Right lobe of liver (tissue), 6 donors: ENCODE measurements around the gene AFG1L. TPM values are rescaled to one million over a fixed set of nuclear protein-coding genes. Genes with fewer than 3 reads are reported as not detected.

ENCODE experiments used
- ATAC-seq, 4 donors: fragments of 200-7000 bp; cut with Tn5 transposase; one replicate each; pipeline ENCODE4 v1.9.1; 2020; ENCODE audit warnings: mild to moderate bottlenecking in 4 of 4, moderate library complexity in 4 of 4
- DNase-seq, 3 donors: peaks; one replicate each; pipeline ENCODE4 v3.0.0-alpha.2; 2020
- H3K27ac ChIP-seq, 3 donors: fragments of 200-600 bp; one replicate each; pipeline ENCODE4 v1.8.0; 2022
- H3K27me3 ChIP-seq, 2 donors: fragments of 200-600 bp; one replicate each; pipeline ENCODE4 v1.8.0; 2022
- H3K36me3 ChIP-seq, 4 donors: fragments of 200-600 bp; sonication (generic) in 1 of 4; one replicate each; pipeline versions ENCODE4 v1.5.1 to v1.8.0; 2017 to 2022; ENCODE audit warnings: control low read depth in 1 of 4
- H3K4me1 ChIP-seq, 4 donors: fragments of 200-600 bp; sonication (generic) in 1 of 4; one replicate each; pipeline versions ENCODE4 v1.5.1 to v1.8.0; 2017 to 2022; ENCODE audit warnings: control low read depth in 1 of 4
- H3K4me3 ChIP-seq, 3 donors: fragments of 200-600 bp; one replicate each; pipeline ENCODE4 v1.8.0; 2022
- H3K9me3 ChIP-seq, 4 donors: fragments of 200-600 bp; sonication (generic) in 1 of 4; one replicate each; pipeline versions ENCODE4 v1.5.1 to v1.8.0; 2017 to 2022; ENCODE audit warnings: control low read depth in 1 of 4
- CTCF ChIP-seq, 4 donors: fragments of 200-600 bp in 3 of 4; fragments of 450-650 bp in 1 of 4; IDR thresholded peaks; one replicate each; pipeline versions ENCODE4 v1.5.1 to v1.8.0; 2016 to 2022; ENCODE audit warnings: antibody characterized with exemption in 4 of 4, mild to moderate bottlenecking in 2 of 4
- POLR2A ChIP-seq: fragments of 450-650 bp; IDR thresholded peaks from one replicate; pipeline ENCODE4 v1.6.1; 2017; ENCODE audit warnings: antibody characterized with exemption, mild to moderate bottlenecking
- WGBS: methylation state at CpG from one replicate; pipeline ENCODE4 v1.1.6; 2018; ENCODE audit warnings: low coverage, low lambda C conversion rate; ENCODE audit not compliant: insufficient coverage; ENCODE audit errors: missing lambda C conversion rate; 5-methylcytosine and 5-hydroxymethylcytosine counted together
- intact Hi-C, 2 donors: fragments of 100-400 bp; cut with DNase I; formaldehyde crosslinking; loops; one replicate each; pipeline versions ENCODE4 v1.11.2 to v1.14.1; 2022
- total RNA-seq, 6 experiments: library from RNA; depleted of rRNA in 2 of 6; stranded (reverse); fragments of >200 nt in 2 of 6; fragmentation: NEBNext Ultra II Directional in 3 of 6; extraction: Animal tissue kit (Norgen Biotek cat#: 25700) in 3 of 6; gene quantifications; one replicate each; pipeline versions ENCODE4 v1.1.0 to v1.2.4, GENCODE V29; 2016 to 2023
- donor health status: DM: no; HTN: yes; CAD: no.
- donor health status: DM: no; HTN: no; CAD: no.
- donor health status: DM: no; HTN: no; CAD: no.
- donor health status: DM: no; HTN: yes; CAD: no.
- donor health status: DM: no; HTN: yes; CAD: no.

AFG1L gene
- total RNA-seq, 6 experiments from 2014 or later, result 1.5 to 5.6 (median 4.6) TPM

DNA sequence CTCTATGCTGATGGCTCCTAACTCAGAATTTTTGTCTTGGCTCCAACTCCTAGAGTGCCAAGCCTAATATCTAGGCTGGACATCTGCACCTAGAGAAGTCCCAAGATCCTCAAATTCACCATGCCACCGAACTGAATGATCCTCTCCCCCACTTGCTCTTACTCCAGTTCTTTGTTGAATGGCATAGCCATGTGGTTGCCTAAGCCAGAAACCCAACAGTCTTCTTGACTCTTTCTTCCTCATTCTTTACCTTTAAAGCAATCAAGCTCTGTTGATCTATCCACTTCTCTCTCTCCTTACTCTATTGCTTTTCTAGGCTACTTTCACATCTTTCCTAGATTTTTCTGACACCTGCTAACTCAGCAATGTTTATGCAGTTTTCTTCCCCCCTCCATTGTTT lies 139.4 kb downstream of the AFG1L start:
- intact Hi-C loops, result no loop called here
- TF ChIP-seq CTCF (IDR thresholded peaks at IDR 0.05) (no peak), POLR2A (no peak)

DNA sequence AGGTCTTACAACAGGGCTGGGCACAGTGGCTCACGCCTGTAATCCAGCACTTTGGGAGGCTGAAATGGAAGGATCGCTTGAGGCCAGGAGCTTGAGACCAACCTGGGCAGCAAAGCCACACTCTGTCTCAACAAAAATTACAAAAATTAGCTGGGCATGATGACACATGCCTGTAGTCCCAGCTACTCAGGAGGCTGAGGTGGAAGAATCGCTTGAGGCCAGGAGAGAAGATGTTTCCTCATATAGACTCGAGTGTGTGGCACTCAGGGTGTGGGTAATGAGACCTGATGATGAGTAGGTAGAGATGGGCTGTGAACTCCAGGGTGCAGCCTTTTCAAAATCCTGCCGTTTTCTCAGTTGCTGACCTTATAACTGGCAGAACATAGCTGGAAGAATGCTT lies 140.5 kb downstream of the AFG1L start:
- Histone ChIP-seq H3K27ac (no peak overlapping the region), H3K36me3 (no peaks in the 10 kb centered on the region), H3K9me3 (no peaks in the 10 kb centered on the region), H3K4me1 (no peaks in the 10 kb centered on the region), H3K27me3 (no peaks in the 10 kb centered on the region), H3K4me3 (no peak overlapping the region)
- DNase-seq (no peak), ATAC-seq (no peak)
- TF ChIP-seq POLR2A (no peak), CTCF (IDR thresholded peaks at IDR 0.05) (no peak)
- 95% methylated on average over 3 of the region's 5 CpGs for WGBS
- intact Hi-C loops, result no loop called here

More for the DNA sequence above, 139.4 kb downstream of the AFG1L start:
- H3K27me3 ChIP-seq, result no peaks in the 10 kb centered on the region
- 80% methylated on average over 1 of the region's 1 CpG for WGBS
- H3K4me3 ChIP-seq, result no peak overlapping the region
- no peaks in the 10 kb centered on the region for H3K36me3 ChIP-seq
- H3K4me1 ChIP-seq, result no peaks in the 10 kb centered on the region
- ATAC-seq (no peak), DNase-seq (no peak)
- H3K27ac ChIP-seq, result no peak overlapping the region
- H3K9me3 ChIP-seq, result no peaks in the 10 kb centered on the region

GRCh38 chr6:108436771-108437170 lies 141.9 kb downstream of the AFG1L start:
- Histone ChIP-seq H3K36me3 (no peaks in the 10 kb centered on the region), H3K9me3 (no peaks in the 10 kb centered on the region), H3K4me1 (no peaks in the 10 kb centered on the region), H3K27me3 (no peaks in the 10 kb centered on the region), H3K27ac (no peak overlapping the region), H3K4me3 (no peak overlapping the region)
- no peak for DNase-seq
- intact Hi-C loops, result no loop called here
- WGBS, result 94% methylated on average over 2 of the region's 2 CpGs
- ATAC-seq, result no peak
- no peak for TF ChIP-seq POLR2A
- no peak for TF ChIP-seq CTCF (IDR thresholded peaks at IDR 0.05)

DNA sequence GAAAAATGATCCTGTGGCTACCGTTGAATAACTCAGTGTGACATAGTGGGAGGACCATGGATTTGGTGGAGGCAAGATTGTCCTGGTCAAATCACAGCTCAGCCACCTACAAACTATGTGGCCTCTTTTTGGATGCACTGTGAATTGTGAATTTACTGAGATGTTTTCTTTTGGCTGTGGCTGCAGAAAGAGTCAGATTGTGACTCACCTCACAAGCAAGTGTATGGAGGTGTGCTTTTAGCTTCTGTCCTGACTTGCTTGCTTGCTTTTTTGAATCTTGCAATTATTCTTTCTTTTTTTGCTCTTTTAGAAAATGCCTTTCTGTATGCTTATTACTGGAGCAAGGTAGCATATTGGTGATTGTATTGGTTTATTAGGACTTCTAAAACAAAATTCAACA lies 143.0 kb downstream of the AFG1L start:
- DNase-seq (no peak), ATAC-seq (no peak)
- Histone ChIP-seq H3K27me3 (no peaks in the 10 kb centered on the region), H3K9me3 (no peaks in the 10 kb centered on the region), H3K4me1 (no peaks in the 10 kb centered on the region), H3K4me3 (no peak overlapping the region), H3K27ac (no peak overlapping the region), H3K36me3 (no peaks in the 10 kb centered on the region)
- intact Hi-C loops, result no loop called here
- WGBS, result 70% methylated on average over 1 of the region's 1 CpG
- TF ChIP-seq CTCF (IDR thresholded peaks at IDR 0.05), result no peak
- TF ChIP-seq POLR2A, result no peak

GRCh38 chr6:108438918-108439317 lies 144.1 kb downstream of the AFG1L start:
- 55% methylated on average over 8 of the region's 8 CpGs for WGBS
- DNase-seq (no peak), ATAC-seq (no peak)
- intact Hi-C loops, result no loop called here
- TF ChIP-seq CTCF (IDR thresholded peaks at IDR 0.05) (no peak), POLR2A (no peak)
- Histone ChIP-seq H3K27ac (no peak overlapping the region), H3K36me3 (no peaks in the 10 kb centered on the region), H3K27me3 (no peaks in the 10 kb centered on the region), H3K4me1 (no peaks in the 10 kb centered on the region), H3K9me3 (no peaks in the 10 kb centered on the region), H3K4me3 (no peak overlapping the region)
